ENCODE data around the gene SPATA18. TPM values are rescaled to one million over a fixed set of nuclear protein-coding genes. Genes with fewer than 3 reads are reported as not detected.
A peak's percentile ranks its signal among the peaks of the same experiment; 100 is the strongest.
"Not testable (repeated sequence)": the region's sequence is repeated elsewhere in the genome, so short reads cannot be mapped to it uniquely, and the experiment has no call there.

SPATA18 gene
- total and polyA plus RNA-seq, 2 donors (not counting 1 experiment from before 2014, with no cell fraction given), result 7.2 to 20.5 TPM

GRCh38 chr4:52081216-52081615 lies 30.1 kb downstream of the SPATA18 start:
- DNase-seq (ENCODE audit: low read depth in 2 of 2), result no peak
- Histone ChIP-seq H3K27ac (ENCODE audit: insufficient read depth, low read length) (no peak overlapping the region), H3K27me3 (ENCODE audit: control insufficient read depth, insufficient read depth, low read length) (no peaks in the 10 kb centered on the region), H3K4me3 (replicated peaks in 1 of 4; ENCODE audit: control extremely low read depth in 1 of 4, insufficient read depth in 1 of 4, low read depth in 3 of 4, low read length in 4 of 4) (no peak overlapping the region), H2AFZ (ENCODE audit: low read length) (no peak overlapping the region), H3K36me3 (ENCODE audit: control insufficient read depth, insufficient read depth, low read length) (no peaks in the 10 kb centered on the region), H3K4me1 (ENCODE audit: control insufficient read depth, extremely low read depth, insufficient read depth, low read length) (no peaks in the 10 kb centered on the region), H3K79me2 (ENCODE audit: control insufficient read depth, insufficient read depth, low read length) (no peaks in the 10 kb centered on the region), H4K20me1 (ENCODE audit: control insufficient read depth, extremely low read depth, insufficient read depth, low read length) (no peaks in the 10 kb centered on the region), H3K4me2 (ENCODE audit: extremely low read depth, insufficient read depth, low read length) (no peak overlapping the region), H3K9me3 (ENCODE audit: control insufficient read depth, insufficient read depth, low read depth, low read length) (no peaks in the 10 kb centered on the region), H3K9ac (ENCODE audit: insufficient read depth, low read length) (no peak overlapping the region)
- no peak for TF ChIP-seq EZH2 (IDR thresholded peaks at IDR 0.05; ENCODE audit: low read length, missing control alignments)
- no peak for TF ChIP-seq CTCF (conservative IDR thresholded peaks at IDR 0.05 in 1 of 2, IDR thresholded peaks at IDR 0.05 in 1 of 2; ENCODE audit: low read depth in 1 of 2, low read length in 2 of 2)

GRCh38 chr4:52086425-52086824 lies 35.3 kb downstream of the SPATA18 start:
- not testable (repeated sequence) for H3K9me3 ChIP-seq (ENCODE audit: control insufficient read depth, insufficient read depth, low read depth, low read length); H3K4me2 ChIP-seq (ENCODE audit: extremely low read depth, insufficient read depth, low read length); H3K36me3 ChIP-seq (ENCODE audit: control insufficient read depth, insufficient read depth, low read length); H4K20me1 ChIP-seq (ENCODE audit: control insufficient read depth, extremely low read depth, insufficient read depth, low read length); H3K27me3 ChIP-seq (ENCODE audit: control insufficient read depth, insufficient read depth, low read length); H3K79me2 ChIP-seq (ENCODE audit: control insufficient read depth, insufficient read depth, low read length); H3K9ac ChIP-seq (ENCODE audit: insufficient read depth, low read length); H3K27ac ChIP-seq (ENCODE audit: insufficient read depth, low read length); H3K4me3 ChIP-seq (replicated peaks in 1 of 4; ENCODE audit: control extremely low read depth in 1 of 4, insufficient read depth in 1 of 4, low read depth in 3 of 4, low read length in 4 of 4); H3K4me1 ChIP-seq (ENCODE audit: control insufficient read depth, extremely low read depth, insufficient read depth, low read length); DNase-seq (ENCODE audit: low read depth in 2 of 2); H2AFZ ChIP-seq (ENCODE audit: low read length)

GRCh38 chr4:52091801-52092200 lies 40.7 kb downstream of the SPATA18 start:
- H2AFZ ChIP-seq (ENCODE audit: low read length), result no peak overlapping the region
- TF ChIP-seq EZH2 (IDR thresholded peaks at IDR 0.05; ENCODE audit: low read length, missing control alignments), result no peak

GRCh38 chr4:52093466-52093865 lies 42.4 kb downstream of the SPATA18 start:
- no peak overlapping the region for H2AFZ ChIP-seq (ENCODE audit: low read length)
- no peak overlapping the region for H3K27ac ChIP-seq (ENCODE audit: insufficient read depth, low read length)
- H3K36me3 ChIP-seq (ENCODE audit: control insufficient read depth, insufficient read depth, low read length), result no peaks in the 10 kb centered on the region
- DNase-seq (ENCODE audit: low read depth in 2 of 2), result no peak
- H3K4me3 ChIP-seq (replicated peaks in 1 of 4; ENCODE audit: control extremely low read depth in 1 of 4, insufficient read depth in 1 of 4, low read depth in 3 of 4, low read length in 4 of 4), result no peak overlapping the region
- no peaks in the 10 kb centered on the region for H3K9me3 ChIP-seq (ENCODE audit: control insufficient read depth, insufficient read depth, low read depth, low read length)
- no peak overlapping the region for H3K4me2 ChIP-seq (ENCODE audit: extremely low read depth, insufficient read depth, low read length)
- H3K27me3 ChIP-seq (ENCODE audit: control insufficient read depth, insufficient read depth, low read length), result no peaks in the 10 kb centered on the region
- TF ChIP-seq EZH2 (IDR thresholded peaks at IDR 0.05; ENCODE audit: low read length, missing control alignments), result no peak
- no peak for TF ChIP-seq CTCF (conservative IDR thresholded peaks at IDR 0.05 in 1 of 2, IDR thresholded peaks at IDR 0.05 in 1 of 2; ENCODE audit: low read depth in 1 of 2, low read length in 2 of 2)
- no peaks in the 10 kb centered on the region for H3K4me1 ChIP-seq (ENCODE audit: control insufficient read depth, extremely low read depth, insufficient read depth, low read length)
- H4K20me1 ChIP-seq (ENCODE audit: control insufficient read depth, extremely low read depth, insufficient read depth, low read length), result no peaks in the 10 kb centered on the region
- H3K79me2 ChIP-seq (ENCODE audit: control insufficient read depth, insufficient read depth, low read length), result no peaks in the 10 kb centered on the region
- no peak overlapping the region for H3K9ac ChIP-seq (ENCODE audit: insufficient read depth, low read length)

More at GRCh38 chr4:52091801-52092200, 40.7 kb downstream of the SPATA18 start:
- Histone ChIP-seq H3K79me2 (ENCODE audit: control insufficient read depth, insufficient read depth, low read length) (no peaks in the 10 kb centered on the region), H3K9me3 (ENCODE audit: control insufficient read depth, insufficient read depth, low read depth, low read length) (no peaks in the 10 kb centered on the region), H3K27ac (ENCODE audit: insufficient read depth, low read length) (no peak overlapping the region), H3K4me2 (ENCODE audit: extremely low read depth, insufficient read depth, low read length) (no peak overlapping the region), H3K9ac (ENCODE audit: insufficient read depth, low read length) (no peak overlapping the region), H3K4me3 (replicated peaks in 1 of 4; ENCODE audit: control extremely low read depth in 1 of 4, insufficient read depth in 1 of 4, low read depth in 3 of 4, low read length in 4 of 4) (no peak overlapping the region), H3K36me3 (ENCODE audit: control insufficient read depth, insufficient read depth, low read length) (no peaks in the 10 kb centered on the region), H3K27me3 (ENCODE audit: control insufficient read depth, insufficient read depth, low read length) (no peaks in the 10 kb centered on the region), H3K4me1 (ENCODE audit: control insufficient read depth, extremely low read depth, insufficient read depth, low read length) (no peaks in the 10 kb centered on the region), H4K20me1 (ENCODE audit: control insufficient read depth, extremely low read depth, insufficient read depth, low read length) (no peaks in the 10 kb centered on the region)
- peak; percentile 59 for DNase-seq (ENCODE audit: low read depth in 2 of 2)

All from fibroblast of lung (primary cell).